GM23248 (cell line): Measurements from ENCODE around the gene FADS1. TPM values are rescaled to one million over a fixed set of nuclear protein-coding genes. Genes with fewer than 3 reads are reported as not detected.

ENCODE experiments used
- DNase-seq: peaks from one replicate; pipeline ENCODE4 v3.0.0-alpha.2; 2015
- H2AFZ ChIP-seq: fragments of 200-600 bp; sonication (generic); 2 replicates; pipeline ENCODE4 v1.6.1; 2016; ENCODE audit warnings: antibody characterized with exemption
- H3F3A ChIP-seq: fragments of 200-600 bp; sonication (generic); 2 replicates; pipeline ENCODE4 v1.6.1; 2016; ENCODE audit warnings: mild to moderate bottlenecking, antibody characterized with exemption, mixed run types; ENCODE audit not compliant: insufficient read depth
- H3K27ac ChIP-seq: fragments of 200-600 bp; sonication (generic); 2 replicates; pipeline ENCODE4 v1.5.1; 2016; ENCODE audit warnings: mild to moderate bottlenecking
- H3K27me3 ChIP-seq: fragments of 200-600 bp; sonication (generic); replicated peaks from 2 replicates; pipeline ENCODE4 v1.6.1; 2016; ENCODE audit warnings: mild to moderate bottlenecking; ENCODE audit not compliant: insufficient read depth
- H3K36me3 ChIP-seq: fragments of 200-600 bp; sonication (generic); 2 replicates; pipeline ENCODE4 v1.6.1; 2016; ENCODE audit warnings: low read depth, mild to moderate bottlenecking
- H3K4me1 ChIP-seq: fragments of 200-600 bp; sonication (generic); 2 replicates; pipeline ENCODE4 v1.6.1; 2016; ENCODE audit warnings: mild to moderate bottlenecking; ENCODE audit not compliant: insufficient read depth
- H3K4me2 ChIP-seq: fragments of 200-600 bp; sonication (generic); one replicate; pipeline ENCODE4 v1.6.1; 2016; ENCODE audit warnings: mild to moderate bottlenecking; ENCODE audit not compliant: unreplicated experiment
- H3K4me3 ChIP-seq: fragments of 200-600 bp; sonication (generic); 2 replicates; pipeline ENCODE4 v1.5.1; 2016; ENCODE audit warnings: mild to moderate bottlenecking
- H3K79me2 ChIP-seq: fragments of 200-600 bp; sonication (generic); 2 replicates; pipeline ENCODE4 v1.6.1; 2016; ENCODE audit warnings: mild to moderate bottlenecking; ENCODE audit not compliant: insufficient read depth
- H3K9ac ChIP-seq: fragments of 200-600 bp; sonication (generic); 2 replicates; pipeline ENCODE4 v1.6.1; 2016; ENCODE audit warnings: mild to moderate bottlenecking
- H3K9me2 ChIP-seq: fragments of 200-600 bp; sonication (generic); 2 replicates; pipeline ENCODE4 v1.6.1; 2016; ENCODE audit warnings: mixed run types, mild to moderate bottlenecking, moderate library complexity; ENCODE audit not compliant: insufficient read depth
- H3K9me3 ChIP-seq: fragments of 200-600 bp; sonication (generic); one replicate; pipeline ENCODE4 v1.6.1; 2017; ENCODE audit warnings: low read depth
- H4K20me1 ChIP-seq: fragments of 200-600 bp; sonication (generic); 2 replicates; pipeline ENCODE4 v1.6.0; 2016; ENCODE audit not compliant: insufficient read depth
- EZH2 ChIP-seq: fragments of 200-600 bp; sonication (generic); IDR thresholded peaks from 2 replicates; pipeline ENCODE4 v1.6.1; 2018; ENCODE audit warnings: antibody characterized with exemption, mild to moderate bottlenecking; ENCODE audit not compliant: insufficient read depth, poor library complexity, severe bottlenecking
- EZH2phosphoT487 ChIP-seq: fragments of 200-600 bp; sonication (generic); IDR thresholded peaks from 2 replicates; pipeline ENCODE4 v1.6.1; 2018; ENCODE audit warnings: antibody characterized with exemption, moderate library complexity, mild to moderate bottlenecking, low read depth; ENCODE audit not compliant: insufficient read depth
- WGBS, 2 experiments: methylation state at CpG; one replicate each; pipeline ENCODE4 v1.1.6; 2015 to 2017; ENCODE audit warnings: low lambda C conversion rate in 2 of 2, low coverage in 1 of 2; ENCODE audit errors: missing lambda C conversion rate in 2 of 2; 5-methylcytosine and 5-hydroxymethylcytosine counted together
- in situ Hi-C: fragments of 300-500 bp; cut with MboI; formaldehyde crosslinking; loops from 2 replicates; pipeline ENCODE4 v1.15.0; 2020
- polyA plus RNA-seq: library from polyadenylated mRNA; unstranded; fragments of >200 nt; fragmentation: Nextera tagmentation; extraction: Ambion mirVana; gene quantifications from 2 replicates; pipeline ENCODE4 v1.2.1, GENCODE V29; 2016
- total RNA-seq: library from RNA; depleted of rRNA; stranded (reverse); fragments of >200 nt; shearing (Covaris generic); gene quantifications from 2 replicates; pipeline ENCODE4 v1.2.3, GENCODE V29; 2014

Gene FADS1
- total and polyA plus RNA-seq, 2 experiments from 2014 or later: 12.9 to 19.7 TPM

DNA sequence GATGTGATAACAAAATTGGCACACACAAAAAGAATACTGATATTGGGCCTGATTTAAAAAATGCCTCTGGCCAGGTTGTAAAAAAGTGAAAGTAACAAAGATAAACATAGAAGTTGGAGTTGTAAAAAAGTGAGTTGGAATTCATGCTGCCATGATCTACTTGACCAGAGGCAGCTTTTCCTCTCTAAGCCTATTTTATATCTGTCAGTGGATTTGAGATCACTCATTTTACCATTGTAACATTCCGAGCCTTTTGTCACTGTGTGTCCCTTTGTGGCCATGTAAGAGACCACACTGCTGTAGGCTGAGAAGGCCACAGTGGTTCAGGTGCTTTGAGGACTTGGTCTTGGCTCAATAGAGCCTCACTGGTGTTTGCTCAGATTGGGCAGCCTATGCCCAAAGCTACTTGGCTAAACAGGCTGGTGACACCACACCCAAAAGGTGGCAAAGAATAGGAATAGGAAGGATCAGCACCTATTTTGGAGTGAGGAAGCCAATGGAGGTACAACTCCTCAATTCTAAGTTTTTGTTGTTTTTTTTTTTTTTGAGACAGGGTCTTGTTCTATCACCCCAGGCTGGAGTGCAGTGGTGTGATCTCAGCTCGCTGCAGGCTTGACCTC is 17.0 kb downstream of the FADS1 start:
- no peak overlapping the region for H2AFZ ChIP-seq
- no peak for DNase-seq
- no peak overlapping the region for H3K4me3 ChIP-seq
- H3K4me1 ChIP-seq: no peaks in the 10 kb centered on the region
- no peaks in the 10 kb centered on the region for H3K36me3 ChIP-seq
- WGBS, 2 experiments: 97% methylated on average over 2 of the region's 2 CpGs
- H3K27ac ChIP-seq: no peak overlapping the region
- H4K20me1 ChIP-seq: no peaks in the 10 kb centered on the region
- H3K27me3 ChIP-seq: no peaks in the 10 kb centered on the region
- in situ Hi-C loops: no loop called here
- peaks cover 44% of the 10 kb centered on the region for H3K79me2 ChIP-seq
- no peak overlapping the region for H3K4me2 ChIP-seq
- no peaks in the 10 kb centered on the region for H3K9me2 ChIP-seq
- H3K9me3 ChIP-seq: no peaks in the 10 kb centered on the region
- TF ChIP-seq EZH2phosphoT487 (no peak), EZH2 (no peak)
- H3F3A ChIP-seq: no peaks in the 10 kb centered on the region
- no peak overlapping the region for H3K9ac ChIP-seq

- Histone ChIP-seq H3K79me2 (peaks cover 66% of the 10 kb centered on the region), H2AFZ (peak overlapping the region; percentile 80), H3K27ac (peak overlapping the region; percentile 5; the same call in 1 of the 2 replicates), H3K4me2 (peak overlapping the region; percentile 3), H3K9ac (peak overlapping the region; percentile 58), H3K9me3 (no peaks in the 10 kb centered on the region), H3K36me3 (no peaks in the 10 kb centered on the region), H4K20me1 (no peaks in the 10 kb centered on the region), H3K4me1 (peaks cover 10% of the 10 kb centered on the region; the same call in 1 of the 2 replicates), H3F3A (no peaks in the 10 kb centered on the region), H3K9me2 (no peaks in the 10 kb centered on the region), H3K4me3 (peak overlapping the region; percentile 10; the same call in 1 of the 2 replicates), H3K27me3 (no peaks in the 10 kb centered on the region)
- in situ Hi-C loops: no loop called here
- TF ChIP-seq EZH2phosphoT487 (no peak), EZH2 (no peak)
- peak; percentile 85 for DNase-seq
- WGBS, 2 experiments: 21 to 28% methylated on average over 3 of the region's 3 CpGs
These were observed 19.4 kb downstream of the FADS1 start for GRCh38 chr11:61797263-61797944.

DNA sequence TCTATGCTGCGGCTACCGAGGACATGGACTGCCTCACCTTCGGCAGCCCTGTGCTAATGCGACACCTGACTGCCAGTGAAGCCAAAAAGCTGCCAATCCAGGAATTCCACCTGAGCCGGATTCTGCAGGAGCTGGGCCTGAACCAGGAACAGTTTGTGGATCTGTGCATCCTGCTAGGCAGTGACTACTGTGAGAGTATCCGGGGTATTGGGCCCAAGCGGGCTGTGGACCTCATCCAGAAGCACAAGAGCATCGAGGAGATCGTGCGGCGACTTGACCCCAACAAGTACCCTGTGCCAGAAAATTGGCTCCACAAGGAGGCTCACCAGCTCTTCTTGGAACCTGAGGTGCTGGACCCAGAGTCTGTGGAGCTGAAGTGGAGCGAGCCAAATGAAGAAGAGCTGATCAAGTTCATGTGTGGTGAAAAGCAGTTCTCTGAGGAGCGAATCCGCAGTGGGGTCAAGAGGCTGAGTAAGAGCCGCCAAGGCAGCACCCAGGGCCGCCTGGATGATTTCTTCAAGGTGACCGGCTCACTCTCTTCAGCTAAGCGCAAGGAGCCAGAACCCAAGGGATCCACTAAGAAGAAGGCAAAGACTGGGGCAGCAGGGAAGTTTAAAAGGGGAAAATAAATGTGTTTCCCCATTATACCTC is 20.8 kb downstream of the FADS1 start:
- Histone ChIP-seq H3K36me3 (no peaks in the 10 kb centered on the region), H3K4me3 (no peak overlapping the region), H2AFZ (no peak overlapping the region), H3K27me3 (no peaks in the 10 kb centered on the region), H4K20me1 (no peaks in the 10 kb centered on the region), H3K9ac (no peak overlapping the region), H3K4me2 (no peak overlapping the region), H3K9me3 (no peaks in the 10 kb centered on the region), H3K27ac (no peak overlapping the region), H3K79me2 (peaks cover 80% of the 10 kb centered on the region), H3F3A (no peaks in the 10 kb centered on the region), H3K9me2 (no peaks in the 10 kb centered on the region), H3K4me1 (peaks cover 17% of the 10 kb centered on the region; the same call in 1 of the 2 replicates)
- in situ Hi-C loops: no loop called here
- DNase-seq: no peak
- WGBS, 2 experiments: 89 to 91% methylated on average over 18 of the region's 18 CpGs
- TF ChIP-seq EZH2phosphoT487 (no peak), EZH2 (no peak)

GRCh38 chr11:61795459-61795858 is 21.3 kb downstream of the FADS1 start:
- no peaks in the 10 kb centered on the region for H3F3A ChIP-seq
- H3K9ac ChIP-seq: no peak overlapping the region
- WGBS, 2 experiments: 85 to 89% methylated on average over 12 of the region's 12 CpGs
- H3K27me3 ChIP-seq: no peaks in the 10 kb centered on the region
- H3K27ac ChIP-seq: no peak overlapping the region
- H3K9me3 ChIP-seq: no peaks in the 10 kb centered on the region
- no peak overlapping the region for H2AFZ ChIP-seq
- H3K4me2 ChIP-seq: no peak overlapping the region
- in situ Hi-C loops: no loop called here
- H4K20me1 ChIP-seq: no peaks in the 10 kb centered on the region
- no peaks in the 10 kb centered on the region for H3K36me3 ChIP-seq
- peaks cover 19% of the 10 kb centered on the region; the same call in 1 of the 2 replicates for H3K4me1 ChIP-seq
- no peak overlapping the region for H3K4me3 ChIP-seq
- H3K9me2 ChIP-seq: no peaks in the 10 kb centered on the region
- H3K79me2 ChIP-seq: peaks cover 86% of the 10 kb centered on the region
- TF ChIP-seq EZH2 (no peak), EZH2phosphoT487 (no peak)
- no peak for DNase-seq
